HCT116 (cell line): ENCODE measurements around the gene ZBTB20. TPM values are rescaled to one million over a fixed set of nuclear protein-coding genes. Genes with fewer than 3 reads are reported as not detected.

Experiments
- ATAC-seq: fragments of 200-7000 bp; cut with Tn5 transposase; 2 replicates; pipeline ENCODE4 v1.9.1; 2020; ENCODE audit warnings: mild to moderate bottlenecking, moderate library complexity
- BruUV-seq: library from RNA; stranded (reverse); fragments of 400-500 nt; replicated peaks from 2 replicates; lab custom pipeline; 2021; lab: Mats Ljungman, UMichigan
- CTCF ChIA-PET: fragments of 300-600 bp; sonication (Branson Sonifier 250); formaldehyde crosslinking; loops from one replicate; lab custom pipeline; 2021; ENCODE audit warnings: antibody characterized with exemption; lab: Charles Lee
- POLR2A ChIA-PET: fragments of 300-600, 350-600 bp; sonication (Branson Sonifier 250); formaldehyde crosslinking; loops from one replicate; lab custom pipeline; 2021; ENCODE audit warnings: antibody characterized with exemption; lab: Charles Lee
- RAD21 ChIA-PET, 2 experiments: fragments of 300-600 bp; sonication (Branson Sonifier 250); formaldehyde crosslinking; loops; one replicate each; lab custom pipeline; 2023; ENCODE audit warnings: low total read pairs in 2 of 2; ENCODE audit not compliant: uncharacterized antibody in 2 of 2, unreplicated experiment in 2 of 2, low non-redundant PET in 1 of 2; lab: Charles Lee
- DNase-seq: peaks from one replicate; pipeline ENCODE4 v3.0.0-alpha.2; 2010; ENCODE audit warnings: low read depth, low spot score
- H2AFZ ChIP-seq: fragments of 200-600 bp; shearing (Covaris generic), sonication (generic); 2 replicates; pipeline ENCODE4 v1.6.1; 2017; ENCODE audit warnings: low read depth, mixed run types, mixed read lengths, antibody characterized with exemption, low read length; ENCODE audit not compliant: poor library complexity, severe bottlenecking
- H3K27ac ChIP-seq: 2 replicates; pipeline ENCODE4 v1.5.1; 2012; ENCODE audit warnings: low read depth, low read length
- H3K27me3 ChIP-seq: fragments of 200-600 bp; sonication (generic); 2 replicates; pipeline ENCODE4 v1.6.1; 2016; ENCODE audit warnings: mixed run types, low read length, mixed read lengths; ENCODE audit not compliant: insufficient read depth
- H3K36me3 ChIP-seq, 2 experiments: fragments of 200-500 bp in 1 of 2; fragments of 200-600 bp in 1 of 2; sonication (Bioruptor generic) in 1 of 2; sonication (generic) in 1 of 2; 2 replicates each; pipeline versions ENCODE4 v1.5.1 to v1.6.1; 2014 to 2016; ENCODE audit warnings: low read length in 2 of 2, inconsistent platforms in 1 of 2, mixed read lengths in 1 of 2, mixed run types in 1 of 2; ENCODE audit not compliant: insufficient read depth in 2 of 2, control insufficient read depth in 1 of 2
- H3K4me1 ChIP-seq, 2 experiments: fragments of 200-600 bp in 1 of 2; sonication (generic) in 1 of 2; 2 replicates each; pipeline versions ENCODE4 v1.5.1 to v1.6.1; 2012 to 2017; ENCODE audit warnings: low read length in 2 of 2, inconsistent platforms in 1 of 2, mild to moderate bottlenecking in 1 of 2, mixed read lengths in 1 of 2, mixed run types in 1 of 2, moderate library complexity in 1 of 2; ENCODE audit not compliant: insufficient read depth in 2 of 2, control insufficient read depth in 1 of 2
- H3K4me2 ChIP-seq: fragments of 200-600 bp; sonication (generic); 2 replicates; pipeline ENCODE4 v1.6.1; 2017; ENCODE audit warnings: mixed run types, low read length, mixed read lengths
- H3K4me3 ChIP-seq, 2 experiments: fragments of 200-600 bp in 1 of 2; sonication (generic) in 1 of 2; replicated peaks in 1 of 2; 2 replicates each; pipeline ENCODE4 v1.5.1; 2011 to 2016; ENCODE audit warnings: low read length in 2 of 2, control low read depth in 1 of 2, low read depth in 1 of 2, mild to moderate bottlenecking in 1 of 2, mixed read lengths in 1 of 2, mixed run types in 1 of 2
- H3K79me2 ChIP-seq: fragments of 200-600 bp; sonication (generic); 2 replicates; pipeline ENCODE4 v1.6.1; 2017; ENCODE audit warnings: mild to moderate bottlenecking, mixed run types, low read length, moderate library complexity, mixed read lengths; ENCODE audit not compliant: insufficient read depth
- H3K9ac ChIP-seq: fragments of 200-600 bp; sonication (generic); 2 replicates; pipeline ENCODE4 v1.6.1; 2016; ENCODE audit warnings: low read length, mixed read lengths
- H3K9me2 ChIP-seq: fragments of 200-600 bp; sonication (generic), shearing (Covaris generic); 2 replicates; pipeline ENCODE4 v1.6.1; 2017; ENCODE audit warnings: mixed run types, mild to moderate bottlenecking, moderate library complexity; ENCODE audit not compliant: insufficient read depth
- H3K9me3 ChIP-seq, 2 experiments: fragments of 200-500 bp in 1 of 2; fragments of 200-600 bp in 1 of 2; sonication (Bioruptor generic) in 1 of 2; sonication (generic) in 1 of 2; 2 replicates each; pipeline ENCODE4 v1.6.1; 2014 to 2017; ENCODE audit warnings: low read length in 2 of 2, mixed read lengths in 2 of 2, inconsistent platforms in 1 of 2, low read depth in 1 of 2, mild to moderate bottlenecking in 1 of 2, mixed run types in 1 of 2, moderate library complexity in 1 of 2; ENCODE audit not compliant: control insufficient read depth in 1 of 2, insufficient read depth in 1 of 2
- H4K20me1 ChIP-seq: fragments of 200-600 bp; sonication (generic), shearing (Covaris generic); 2 replicates; pipeline ENCODE4 v1.6.1; 2017; ENCODE audit warnings: mixed run types, mild to moderate bottlenecking, moderate library complexity; ENCODE audit not compliant: insufficient read depth
- CBX3 ChIP-seq: IDR thresholded peaks from 2 replicates; pipeline ENCODE4 v1.6.1; 2012; ENCODE audit warnings: low read depth
- CEBPB ChIP-seq: IDR thresholded peaks from 2 replicates; pipeline ENCODE4 v1.6.1; 2012; ENCODE audit warnings: low read depth
- ELF1 ChIP-seq: IDR thresholded peaks from 2 replicates; pipeline ENCODE4 v1.6.1; 2012; ENCODE audit warnings: low read depth, borderline replicate concordance
- EZH2phosphoT487 ChIP-seq: fragments of 200-600 bp; IDR thresholded peaks from 2 replicates; pipeline ENCODE4 v1.6.1; 2018; ENCODE audit warnings: antibody characterized with exemption, borderline replicate concordance
- FOSL1 ChIP-seq: IDR thresholded peaks from 2 replicates; pipeline ENCODE4 v1.6.1; 2012; ENCODE audit warnings: low read depth
- JUND ChIP-seq: IDR thresholded peaks from 2 replicates; pipeline ENCODE4 v1.6.1; 2012
- POLR2AphosphoS5 ChIP-seq: IDR thresholded peaks from 2 replicates; pipeline ENCODE4 v1.6.1; 2011; ENCODE audit warnings: mild to moderate bottlenecking, low read depth, low read length, moderate library complexity
- RAD21 ChIP-seq: IDR thresholded peaks from 2 replicates; pipeline ENCODE4 v1.6.1; 2012; ENCODE audit warnings: low read depth, mild to moderate bottlenecking
- SIN3A ChIP-seq: IDR thresholded peaks from 2 replicates; pipeline ENCODE4 v1.6.1; 2012; ENCODE audit warnings: low read depth
- SRF ChIP-seq: IDR thresholded peaks from 2 replicates; pipeline ENCODE4 v1.6.1; 2012; ENCODE audit warnings: low read depth
- TCF7L2 ChIP-seq: IDR thresholded peaks from 2 replicates; pipeline ENCODE4 v1.7.0; 2011; ENCODE audit warnings: borderline replicate concordance, inconsistent platforms; ENCODE audit not compliant: insufficient read depth, insufficient read length; ENCODE audit errors: extremely low read depth
- YY1 ChIP-seq: IDR thresholded peaks from 2 replicates; pipeline ENCODE4 v1.6.1; 2011; ENCODE audit warnings: low read length, low read depth, moderate library complexity, mild to moderate bottlenecking; ENCODE audit not compliant: insufficient replicate concordance; ENCODE audit errors: extremely low read depth
- ZNF274 ChIP-seq: fragments of 200-500 bp; sonication (Bioruptor generic); IDR thresholded peaks from 2 replicates; pipeline ENCODE4 v1.6.1; 2014; ENCODE audit warnings: mild to moderate bottlenecking, low read depth, low read length, inconsistent platforms
- intact Hi-C: fragments of 100-400 bp; cut with micrococcal nuclease; formaldehyde crosslinking; loops from 2 replicates; pipeline ENCODE4 v1.10.0; 2022
- total RNA-seq: library from RNA; stranded (reverse); gene quantifications from one replicate; pipeline ENCODE4 v1.2.1, GENCODE V29; 2021; ENCODE audit not compliant: unreplicated experiment
- TF ChIP-seq, protein P1 (sequence below): IDR thresholded peaks from 2 replicates; pipeline ENCODE4 v1.6.1; 2012
- TF ChIP-seq, protein P2 (sequence below): IDR thresholded peaks from 2 replicates; pipeline ENCODE4 v1.6.1; 2012
- TF ChIP-seq, protein P3 (sequence below): IDR thresholded peaks from 2 replicates; pipeline ENCODE4 v1.6.1; 2012; ENCODE audit warnings: low read depth

Gene ZBTB20
- total RNA-seq, 1 experiment from 2014 or later, result 42.1 TPM

DNA sequence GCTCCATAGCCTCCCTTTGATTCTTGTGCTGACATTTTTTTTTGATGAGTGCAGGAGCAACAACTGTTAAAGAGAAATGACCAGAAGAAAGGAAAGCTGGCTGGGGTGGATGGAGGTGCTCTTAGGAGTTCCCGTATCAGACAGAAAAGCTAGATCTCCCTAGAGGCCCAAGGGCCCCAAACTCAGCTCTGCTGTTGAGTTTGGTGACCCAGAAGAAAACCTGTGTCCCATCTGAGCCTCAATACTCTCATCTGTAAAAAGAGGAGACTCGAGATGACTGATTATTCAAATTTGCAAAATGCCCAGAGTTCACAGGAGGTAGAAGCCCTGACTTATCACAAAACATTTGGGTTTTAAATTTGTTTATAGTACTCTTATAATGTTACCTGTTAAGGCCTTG is 710.9 kb downstream of the ZBTB20 start:
- intact Hi-C loops, result no loop called here
- POLR2A ChIA-PET, result no interaction called here

DNA sequence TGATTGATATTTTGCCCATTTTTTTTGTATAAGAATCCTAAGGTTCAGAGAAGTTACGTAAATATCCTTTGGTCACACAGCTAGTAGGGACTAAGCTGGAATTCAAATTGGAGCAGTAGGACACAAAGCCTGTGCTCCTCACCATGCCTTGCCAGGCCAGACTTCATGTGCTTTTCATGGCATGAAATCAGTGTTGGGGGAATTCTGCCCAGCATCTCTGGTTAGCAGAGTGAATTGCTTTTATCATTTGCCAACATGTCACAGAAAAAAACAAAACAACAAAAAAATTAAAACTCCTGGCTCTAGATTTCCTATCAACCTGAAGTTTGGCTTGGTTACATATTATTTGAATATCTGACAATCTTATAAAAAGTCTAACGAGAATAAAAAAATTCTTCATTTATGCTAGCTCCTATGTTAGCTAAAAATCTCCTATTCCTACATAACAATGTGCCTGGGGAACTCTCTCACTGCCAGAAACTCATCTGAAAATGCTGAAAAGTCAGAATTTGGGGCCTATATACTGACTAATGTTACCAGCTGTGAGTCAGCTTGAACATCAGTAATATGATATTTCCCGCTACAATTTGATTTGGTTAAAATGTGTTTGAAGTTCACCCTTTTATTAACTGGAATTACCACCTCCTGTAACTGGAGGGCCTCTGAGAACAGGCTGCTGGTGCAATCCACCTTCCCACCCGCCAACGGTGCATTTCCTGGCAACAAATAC is 711.5 kb downstream of the ZBTB20 start:
- POLR2A ChIA-PET, result no interaction called here
- Histone ChIP-seq H3K4me2 (peak overlapping the region; percentile 8; the same call in 1 of the 2 replicates), H3K9me3 (no peaks in the 10 kb centered on the region), H4K20me1 (no peaks in the 10 kb centered on the region), H3K27ac (no peak overlapping the region), H3K9me2 (no peaks in the 10 kb centered on the region), H3K27me3 (no peaks in the 10 kb centered on the region), H3K79me2 (peaks cover 98% of the 10 kb centered on the region), H3K4me1 (peaks cover 11 to 44% of the 10 kb centered on the region in 2 experiments), H3K4me3 (no peak overlapping the region), H2AFZ (no peak overlapping the region), H3K9ac (no peak overlapping the region), H3K36me3 (no peaks in the 10 kb centered on the region)
- CTCF ChIA-PET, result interaction anchor here (1.2 kb wide), 1 partner anchor 17 kb away, joined by 6 read pairs; no protein-coding TSS in a partner anchor
- ATAC-seq, result no peak
- BruUV-seq, result no TSS peak
- RAD21 ChIA-PET, result no interaction called here
- no peak for DNase-seq
- intact Hi-C loops, result no loop called here
- TF ChIP-seq TCF7L2 (no peak), YY1 (no peak), SIN3A (no peak), RAD21 (no peak), ZNF274 (no peak), FOSL1 (no peak), JUND (no peak), CEBPB (no peak), ELF1 (no peak), SRF (no peak), POLR2AphosphoS5 (no peak), CBX3 (no peak)
- TF ChIP-seq, protein P1, sequence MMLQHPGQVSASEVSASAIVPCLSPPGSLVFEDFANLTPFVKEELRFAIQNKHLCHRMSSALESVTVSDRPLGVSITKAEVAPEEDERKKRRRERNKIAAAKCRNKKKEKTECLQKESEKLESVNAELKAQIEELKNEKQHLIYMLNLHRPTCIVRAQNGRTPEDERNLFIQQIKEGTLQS, result no peak
- TF ChIP-seq, protein P2, sequence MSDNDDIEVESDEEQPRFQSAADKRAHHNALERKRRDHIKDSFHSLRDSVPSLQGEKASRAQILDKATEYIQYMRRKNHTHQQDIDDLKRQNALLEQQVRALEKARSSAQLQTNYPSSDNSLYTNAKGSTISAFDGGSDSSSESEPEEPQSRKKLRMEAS, result no peak
- TF ChIP-seq, protein P3, sequence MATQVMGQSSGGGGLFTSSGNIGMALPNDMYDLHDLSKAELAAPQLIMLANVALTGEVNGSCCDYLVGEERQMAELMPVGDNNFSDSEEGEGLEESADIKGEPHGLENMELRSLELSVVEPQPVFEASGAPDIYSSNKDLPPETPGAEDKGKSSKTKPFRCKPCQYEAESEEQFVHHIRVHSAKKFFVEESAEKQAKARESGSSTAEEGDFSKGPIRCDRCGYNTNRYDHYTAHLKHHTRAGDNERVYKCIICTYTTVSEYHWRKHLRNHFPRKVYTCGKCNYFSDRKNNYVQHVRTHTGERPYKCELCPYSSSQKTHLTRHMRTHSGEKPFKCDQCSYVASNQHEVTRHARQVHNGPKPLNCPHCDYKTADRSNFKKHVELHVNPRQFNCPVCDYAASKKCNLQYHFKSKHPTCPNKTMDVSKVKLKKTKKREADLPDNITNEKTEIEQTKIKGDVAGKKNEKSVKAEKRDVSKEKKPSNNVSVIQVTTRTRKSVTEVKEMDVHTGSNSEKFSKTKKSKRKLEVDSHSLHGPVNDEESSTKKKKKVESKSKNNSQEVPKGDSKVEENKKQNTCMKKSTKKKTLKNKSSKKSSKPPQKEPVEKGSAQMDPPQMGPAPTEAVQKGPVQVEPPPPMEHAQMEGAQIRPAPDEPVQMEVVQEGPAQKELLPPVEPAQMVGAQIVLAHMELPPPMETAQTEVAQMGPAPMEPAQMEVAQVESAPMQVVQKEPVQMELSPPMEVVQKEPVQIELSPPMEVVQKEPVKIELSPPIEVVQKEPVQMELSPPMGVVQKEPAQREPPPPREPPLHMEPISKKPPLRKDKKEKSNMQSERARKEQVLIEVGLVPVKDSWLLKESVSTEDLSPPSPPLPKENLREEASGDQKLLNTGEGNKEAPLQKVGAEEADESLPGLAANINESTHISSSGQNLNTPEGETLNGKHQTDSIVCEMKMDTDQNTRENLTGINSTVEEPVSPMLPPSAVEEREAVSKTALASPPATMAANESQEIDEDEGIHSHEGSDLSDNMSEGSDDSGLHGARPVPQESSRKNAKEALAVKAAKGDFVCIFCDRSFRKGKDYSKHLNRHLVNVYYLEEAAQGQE, result no peak

More for the DNA sequence above, 710.9 kb downstream of the ZBTB20 start:
- BruUV-seq, result no TSS peak
- H3K4me2 ChIP-seq, result peak overlapping the region; percentile 8; the same call in 1 of the 2 replicates
- ATAC-seq (no peak), DNase-seq (no peak)
- no peaks in the 10 kb centered on the region for H3K9me3 ChIP-seq
- no peak overlapping the region for H3K9ac ChIP-seq
- H3K27ac ChIP-seq, result no peak overlapping the region
- peaks cover 98% of the 10 kb centered on the region for H3K79me2 ChIP-seq
- H3K27me3 ChIP-seq, result no peaks in the 10 kb centered on the region
- ChIA-PET CTCF (interaction anchor here (1.2 kb wide), 1 partner anchor 18 kb away, joined by 5 read pairs; no protein-coding TSS in a partner anchor), RAD21 (no interaction called here)
- peaks cover 11 to 44% of the 10 kb centered on the region in 2 experiments for H3K4me1 ChIP-seq
- H3K4me3 ChIP-seq, result no peak overlapping the region
- no peak overlapping the region for H2AFZ ChIP-seq
- H4K20me1 ChIP-seq, result no peaks in the 10 kb centered on the region
- no peak for TF ChIP-seq CBX3
- TF ChIP-seq SRF, result no peak
- TF ChIP-seq JUND, result no peak
- TF ChIP-seq POLR2AphosphoS5, result no peak
- no peak for TF ChIP-seq RAD21
- TF ChIP-seq ZNF274, result no peak
- no peak for TF ChIP-seq EZH2phosphoT487
- no peaks in the 10 kb centered on the region for H3K36me3 ChIP-seq
- no peaks in the 10 kb centered on the region for H3K9me2 ChIP-seq
